HG02763 (cell line): ENCODE measurements around the gene DIP2C.
"Not testable (repeated sequence)": the region's sequence is repeated elsewhere in the genome, so short reads cannot be mapped to it uniquely, and the experiment has no call there.

ENCODE experiments used
- ATAC-seq: cut with Tn5 transposase; IDR thresholded peaks from one replicate; pipeline ENCODE4 v1.9.1; 2021; ENCODE audit warnings: mild to moderate bottlenecking, moderate library complexity; ENCODE audit not compliant: unreplicated experiment

DIP2C gene

GRCh38 chr10:644076-644942 is 45.2 kb downstream of the DIP2C start:
- no peak for ATAC-seq

DNA sequence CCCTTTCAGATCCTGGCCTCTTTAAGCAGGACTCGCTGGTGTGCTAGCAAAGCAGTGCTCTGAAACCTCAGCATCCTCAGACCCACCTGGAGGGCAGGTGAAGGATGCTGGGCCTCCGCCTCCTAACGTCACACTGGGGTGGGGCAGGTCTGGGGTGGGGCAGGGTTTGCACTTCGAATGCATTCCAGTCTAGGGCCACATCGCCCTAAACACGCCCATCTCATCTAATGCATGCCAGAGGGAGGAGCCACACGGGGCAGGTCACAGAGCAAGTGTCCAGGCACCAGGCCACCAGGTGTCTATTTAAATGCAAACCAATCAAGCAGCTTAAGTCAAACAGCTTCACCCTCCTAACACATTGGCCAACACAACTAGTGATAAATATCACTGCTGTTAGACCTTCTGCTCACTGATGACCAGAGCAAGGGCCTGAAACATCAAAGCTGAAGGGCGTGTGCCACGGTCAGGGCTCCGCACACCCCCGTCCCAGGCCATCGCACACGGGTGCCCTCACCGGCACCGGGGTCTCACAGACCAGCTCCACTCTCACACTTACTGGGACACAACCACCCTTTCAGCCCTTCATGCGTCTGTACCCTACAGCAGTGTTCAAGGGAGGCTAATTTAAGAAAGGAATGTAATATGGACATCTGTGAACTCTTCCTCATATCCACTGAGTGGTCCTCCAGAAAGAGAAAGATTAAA is 47.1 kb downstream of the DIP2C start:
- ATAC-seq, result no peak

DNA sequence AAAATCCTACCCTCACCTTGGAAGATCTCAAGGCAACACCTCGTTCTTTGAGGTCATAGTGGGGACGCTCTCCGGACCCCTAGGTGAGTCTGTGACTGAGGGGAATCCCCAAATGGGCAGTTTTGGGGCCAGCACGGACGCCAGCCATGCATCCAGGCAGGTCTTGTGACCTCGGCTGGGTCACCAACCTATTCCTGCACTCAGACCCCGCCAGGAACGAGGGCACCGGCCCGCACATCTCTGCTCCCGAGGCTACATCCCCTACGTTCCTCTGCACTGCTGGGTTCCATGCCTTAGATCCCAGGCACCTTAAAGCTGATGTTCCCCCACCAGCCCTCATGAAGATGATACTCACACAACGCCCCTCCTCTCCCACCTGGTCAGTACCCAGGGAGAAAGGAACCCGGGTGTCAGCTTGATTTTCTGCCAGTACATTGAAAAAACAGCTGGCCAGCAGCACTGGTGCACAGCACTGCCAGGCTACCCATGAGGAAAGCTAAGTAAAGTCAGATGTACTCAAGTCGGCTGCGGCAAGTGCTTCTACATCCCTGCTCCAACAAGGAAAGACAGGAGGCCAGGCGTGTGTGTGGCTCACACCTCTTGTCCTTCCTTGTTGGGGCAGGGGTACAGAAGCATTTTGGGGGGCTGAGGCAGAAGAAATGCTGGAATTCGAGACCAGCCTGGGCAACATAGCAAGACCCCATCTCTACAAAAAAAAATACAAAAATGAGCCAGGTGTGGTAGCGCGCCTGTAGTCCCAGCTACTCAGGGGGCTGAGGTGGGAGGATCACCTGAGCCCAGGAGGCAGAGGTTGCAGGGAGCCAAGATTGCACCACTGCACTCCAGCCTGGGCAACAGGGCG is 48.1 kb downstream of the DIP2C start:
- no peak for ATAC-seq

- ATAC-seq, result no peak
Measured at GRCh38 chr10:640673-641045, 48.8 kb downstream of the DIP2C start.

GRCh38 chr10:639751-640672 is 49.5 kb downstream of the DIP2C start:
- ATAC-seq, result no peak

GRCh38 chr10:639001-639750 is 50.3 kb downstream of the DIP2C start:
- ATAC-seq, result no peak

GRCh38 chr10:637771-638195 is 51.7 kb downstream of the DIP2C start:
- no peak for ATAC-seq

- ATAC-seq, result no peak
Measured at GRCh38 chr10:637221-637620, 52.2 kb downstream of the DIP2C start.

DNA sequence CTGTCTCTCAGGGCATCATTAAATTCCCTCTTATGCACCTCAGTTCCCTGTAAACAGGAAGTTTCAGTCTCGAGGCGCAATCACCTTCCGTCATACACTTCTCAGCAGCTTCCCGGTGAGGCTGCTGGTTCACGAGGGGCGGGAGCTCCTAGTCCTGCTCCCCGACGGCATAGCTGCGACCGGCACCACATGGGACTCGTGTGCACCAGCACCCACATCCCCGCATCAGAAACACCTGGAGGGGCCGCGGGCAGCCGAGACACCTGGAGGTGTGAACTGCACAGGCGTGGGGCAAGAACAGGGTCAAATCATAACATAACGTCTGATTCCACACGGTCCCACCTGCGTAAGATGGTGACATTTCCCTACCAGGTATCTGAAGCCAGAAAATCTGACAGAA is 52.7 kb downstream of the DIP2C start:
- ATAC-seq, result no peak

DNA sequence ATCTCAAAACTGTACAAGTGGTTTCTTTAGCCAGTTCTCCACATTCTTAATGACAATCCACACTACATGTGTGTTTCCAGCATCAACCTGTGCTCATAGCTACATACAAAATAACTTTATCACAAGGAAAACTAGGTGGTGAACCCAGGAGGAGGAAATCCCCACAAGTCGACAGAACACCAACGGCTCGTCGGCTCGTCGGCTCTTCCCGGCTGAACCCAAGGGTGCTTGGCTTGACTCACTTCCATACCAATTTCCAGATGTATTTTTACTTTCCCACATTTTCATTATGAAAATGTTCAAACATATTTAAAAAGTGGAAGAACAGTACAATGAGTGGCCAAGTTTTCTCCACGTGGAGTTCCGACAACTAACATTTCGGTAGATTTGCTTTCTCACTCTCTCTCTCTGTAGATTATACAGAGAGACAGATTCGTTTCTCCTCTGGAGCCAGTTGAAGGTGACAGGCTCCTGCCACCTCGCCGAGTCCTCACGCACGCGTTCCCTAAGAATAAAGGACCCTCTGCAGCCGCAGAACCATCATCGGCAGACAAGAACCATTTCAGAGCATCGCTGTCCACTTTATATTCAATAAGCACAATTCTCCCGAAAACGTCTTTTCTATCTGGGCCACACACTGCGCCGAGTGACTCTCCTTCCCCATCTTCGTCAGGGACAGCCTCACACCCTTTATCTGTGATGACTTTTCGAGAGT is 53.3 kb downstream of the DIP2C start:
- no peak for ATAC-seq

DNA sequence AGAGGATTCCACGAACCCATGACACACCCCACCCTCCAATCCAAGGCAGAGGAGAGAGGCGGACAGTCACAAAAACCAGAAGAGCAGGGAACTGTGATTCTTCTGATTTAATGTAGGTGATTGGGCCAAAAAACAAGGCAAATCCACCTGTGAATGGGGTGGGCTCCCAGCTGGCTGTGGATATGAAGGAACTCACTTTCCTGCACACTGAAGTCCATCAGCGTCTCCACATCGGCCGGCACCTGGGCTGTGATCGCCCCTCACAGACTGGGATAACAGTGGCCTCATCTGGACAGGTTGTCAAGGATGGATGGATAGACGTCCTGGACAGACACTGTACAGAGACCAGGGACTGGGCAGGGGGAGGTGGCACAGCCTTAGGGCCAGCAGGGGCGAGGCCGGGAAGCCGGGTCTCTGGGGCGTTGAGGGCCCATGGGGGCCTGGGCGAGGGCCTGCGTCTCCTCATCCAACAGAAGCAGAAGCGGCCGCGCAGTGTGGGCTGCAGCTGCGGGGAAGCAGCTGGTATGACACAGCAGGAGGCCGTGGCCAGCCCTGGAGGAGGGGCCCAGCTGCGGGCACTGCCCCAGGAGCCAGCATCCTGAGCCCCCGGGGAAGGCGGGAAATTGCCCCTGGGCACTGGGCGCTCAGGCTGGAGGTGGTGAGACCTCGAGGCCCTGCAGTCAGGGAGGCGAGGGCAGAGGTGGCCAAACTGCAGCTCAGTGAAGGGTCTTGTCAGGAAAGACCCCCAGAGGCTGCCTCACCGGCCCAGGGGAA is 54.2 kb downstream of the DIP2C start:
- no peak for ATAC-seq

- no peak for ATAC-seq
Measured at GRCh38 chr10:634256-634655, 55.2 kb downstream of the DIP2C start.

DNA sequence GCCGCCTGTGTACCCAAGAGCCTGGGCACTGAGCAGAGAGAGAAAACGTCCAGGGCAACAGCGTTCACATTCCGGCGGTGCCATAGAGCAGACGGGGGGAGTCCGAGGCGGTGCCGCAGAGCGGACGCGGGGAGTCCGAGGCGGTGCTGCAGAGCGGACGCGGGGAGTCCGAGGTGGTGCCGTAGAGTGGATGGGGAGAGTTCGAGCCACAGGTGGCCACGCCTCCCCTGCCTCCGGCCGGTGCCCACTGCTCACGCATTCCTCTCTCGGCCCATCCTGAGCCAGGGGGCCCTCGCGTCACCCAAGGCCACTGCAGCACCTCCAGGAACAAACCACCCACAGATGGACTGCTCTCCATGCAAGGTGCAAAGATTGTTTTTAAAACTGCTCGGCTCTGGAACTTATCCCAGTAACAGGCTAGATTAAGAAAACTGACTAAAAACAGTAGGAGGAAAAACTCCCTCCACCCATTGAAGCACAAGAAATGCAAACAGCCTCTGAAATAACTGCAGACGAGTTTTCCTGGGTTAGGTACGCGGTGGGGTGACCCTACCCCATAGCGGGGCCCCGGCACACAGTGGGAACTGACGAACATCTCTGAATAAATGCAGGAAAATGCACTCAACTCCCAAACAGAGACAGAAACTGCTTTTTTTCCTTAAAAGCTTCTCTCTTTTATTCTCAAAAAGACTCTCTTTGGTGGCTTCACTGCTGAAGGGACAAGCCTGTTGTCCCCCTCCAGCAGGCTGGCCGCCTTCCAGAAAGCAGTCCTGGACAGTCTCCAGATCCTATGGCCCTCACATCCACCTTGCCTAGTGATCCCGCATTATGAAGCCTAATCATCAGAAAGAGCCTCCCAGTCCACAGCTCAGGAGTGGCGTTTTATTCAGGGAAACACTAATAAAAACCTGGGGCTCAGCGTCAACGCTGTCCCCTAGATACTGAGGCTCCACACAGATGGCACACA is 55.9 kb downstream of the DIP2C start:
- no peak for ATAC-seq

DNA sequence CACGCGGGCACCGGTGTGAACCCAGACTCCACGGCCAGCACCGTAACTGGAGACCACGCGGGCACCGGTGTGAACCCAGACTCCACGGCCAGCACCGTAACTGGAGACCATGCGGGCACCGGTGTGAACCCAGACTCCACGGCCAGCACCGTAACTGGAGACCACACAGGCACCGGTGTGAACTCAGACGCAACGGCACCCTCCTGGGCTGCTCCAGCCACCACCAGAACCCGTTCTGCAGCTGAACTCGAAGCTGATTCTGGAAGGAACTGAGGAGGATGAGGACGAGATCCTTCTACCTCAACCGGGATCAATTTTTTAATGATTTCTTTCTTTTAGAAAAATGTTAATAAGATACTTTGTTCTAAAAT is 56.7 kb downstream of the DIP2C start:
- not testable (repeated sequence) for ATAC-seq

GRCh38 chr10:632155-632806 is 57.2 kb downstream of the DIP2C start:
- not testable (repeated sequence) for ATAC-seq

DNA sequence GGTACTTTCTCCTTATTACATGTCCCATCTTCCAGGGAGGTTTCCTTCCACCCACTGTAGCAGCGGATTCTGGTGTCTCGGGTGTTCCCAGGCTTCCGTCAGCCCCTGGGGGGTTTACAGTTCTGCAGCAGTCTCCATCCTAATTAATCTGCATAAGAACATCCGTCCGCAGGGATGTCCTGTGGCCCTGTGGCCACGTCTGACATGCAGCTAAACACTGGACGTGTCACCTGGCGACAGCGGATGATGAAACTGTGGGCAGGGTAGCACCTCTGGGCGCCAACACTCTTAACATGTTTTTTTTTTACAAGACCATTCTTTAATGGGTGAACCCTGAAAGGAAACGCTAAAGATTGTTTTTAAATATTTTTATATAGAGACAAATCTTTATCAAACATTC is 58.2 kb downstream of the DIP2C start:
- ATAC-seq, result no peak
